GM12878 (cell line): ENCODE measurements around the gene MUC5B. TPM values are rescaled to one million over a fixed set of nuclear protein-coding genes. Genes with fewer than 3 reads are reported as not detected.

Source experiments
- ATAC-seq: fragments of 200-7000 bp; cut with Tn5 transposase; 3 replicates; pipeline ENCODE4 v1.9.1; 2020; ENCODE audit warnings: mild to moderate bottlenecking, moderate library complexity
- BruUV-seq: library from RNA; stranded (reverse); fragments of 400-500 nt; replicated peaks from 2 replicates; lab custom pipeline; 2021; lab: Mats Ljungman, UMichigan
- CTCF ChIA-PET: fragments of 300-600 bp; sonication (Branson Sonifier 250); formaldehyde crosslinking; extraction: SDS; loops from one replicate; lab custom pipeline; 2021; ENCODE audit warnings: inconsistent platforms; lab: Yijun Ruan, JAX
- POLR2A ChIA-PET: fragments of 350-600 bp; formaldehyde crosslinking; extraction: SDS; loops from one replicate; lab custom pipeline; 2021; ENCODE audit warnings: inconsistent platforms; lab: Charles Lee
- RAD21 ChIA-PET: fragments of 300-600 bp; sonication (Branson Sonifier 250); formaldehyde crosslinking; loops from one replicate; lab custom pipeline; 2023; ENCODE audit warnings: antibody characterized with exemption; ENCODE audit not compliant: unreplicated experiment; lab: Charles Lee
- SMC1A ChIA-PET: fragments of 300-600 bp; sonication (Branson Sonifier 250); formaldehyde crosslinking; loops from one replicate; lab custom pipeline; 2023; ENCODE audit not compliant: unreplicated experiment, uncharacterized antibody; lab: Charles Lee
- DNase-seq: peaks from one replicate; pipeline ENCODE4 v3.0.0-alpha.2; 2011; ENCODE audit warnings: low read depth, low spot score
- FAIRE-seq: peaks from 3 replicates; lab custom pipeline; 2011; peaks lifted over from hg19 to GRCh38; lab: Jason Lieb, UNC
- H2AFZ ChIP-seq: 2 replicates; pipeline ENCODE4 v1.6.0; 2011; ENCODE audit warnings: low read depth, low read length, control low read depth; ENCODE audit not compliant: control insufficient read depth
- H3K27ac ChIP-seq: 2 replicates; pipeline ENCODE4 v1.5.1; 2011; ENCODE audit warnings: control low read depth; ENCODE audit not compliant: control insufficient read depth, insufficient read depth
- H3K27me3 ChIP-seq, 2 experiments: replicated peaks in 1 of 2; 2 replicates each; pipeline versions ENCODE4 v1.6.0 to v1.6.1; 2011; ENCODE audit warnings: low read length in 1 of 2; ENCODE audit not compliant: control insufficient read depth in 2 of 2, insufficient read depth in 2 of 2
- H3K36me3 ChIP-seq, 2 experiments: 2 replicates each; pipeline ENCODE4 v1.5.1; 2011; ENCODE audit warnings: low read length in 1 of 2; ENCODE audit not compliant: control insufficient read depth in 2 of 2, insufficient read depth in 2 of 2
- H3K4me1 ChIP-seq: 2 replicates; pipeline ENCODE4 v1.6.1; 2011; ENCODE audit warnings: mild to moderate bottlenecking, low read length, moderate library complexity, mixed read lengths; ENCODE audit not compliant: control insufficient read depth, insufficient read depth
- H3K4me2 ChIP-seq: 2 replicates; pipeline ENCODE4 v1.6.0; 2011; ENCODE audit warnings: control low read depth; ENCODE audit not compliant: control insufficient read depth, insufficient read depth
- H3K4me3 ChIP-seq: fragments of 200-600 bp; sonication (generic); 2 replicates; pipeline ENCODE4 v1.5.1; 2016
- H3K79me2 ChIP-seq: 2 replicates; pipeline ENCODE4 v1.6.0; 2011; ENCODE audit warnings: low read length; ENCODE audit not compliant: control insufficient read depth, insufficient read depth
- H3K9ac ChIP-seq: 2 replicates; pipeline ENCODE4 v1.8.0; 2011; ENCODE audit warnings: low read length, control low read depth, mixed read lengths; ENCODE audit not compliant: control insufficient read depth, insufficient read depth
- H3K9me3 ChIP-seq: replicated peaks from 3 replicates; pipeline ENCODE4 v1.5.1; 2011; ENCODE audit warnings: mild to moderate bottlenecking, low read length; ENCODE audit not compliant: control insufficient read depth, insufficient read depth
- H4K20me1 ChIP-seq: 2 replicates; pipeline ENCODE4 v1.6.0; 2011; ENCODE audit not compliant: control insufficient read depth, insufficient read depth
- CEBPB ChIP-seq, 2 experiments: fragments of 150-350 bp in 1 of 2; IDR thresholded peaks; 2 replicates each; pipeline ENCODE4 v1.6.1; 2012 to 2014; ENCODE audit warnings: low read depth in 2 of 2, low read length in 2 of 2, borderline replicate concordance in 1 of 2, inconsistent platforms in 1 of 2
- HDGF ChIP-seq: fragments of 450-650 bp; IDR thresholded peaks from 2 replicates; pipeline ENCODE4 v1.6.1; 2016; ENCODE audit warnings: antibody characterized with exemption
- IKZF2 ChIP-seq, 2 experiments: fragments of 450-650 bp; IDR thresholded peaks; 2 replicates each; pipeline ENCODE4 v1.6.1; 2017; ENCODE audit warnings: mild to moderate bottlenecking in 2 of 2, moderate library complexity in 2 of 2
- KLF5 ChIP-seq: fragments of 450-650 bp; IDR thresholded peaks from 2 replicates; pipeline ENCODE4 v1.6.1; 2014; ENCODE audit warnings: mild to moderate bottlenecking; ENCODE audit not compliant: partially characterized antibody
- SMC3 ChIP-seq: IDR thresholded peaks from 2 replicates; pipeline ENCODE4 v1.6.1; 2011; ENCODE audit warnings: low read length, improper control_type of control experiment, borderline replicate concordance
- TCF12 ChIP-seq: IDR thresholded peaks from 2 replicates; pipeline ENCODE4 v1.6.1; 2011; ENCODE audit warnings: low read depth, mild to moderate bottlenecking, low read length
- ZNF274 ChIP-seq: IDR thresholded peaks from one replicate; pipeline ENCODE4 v1.8.0; 2011; ENCODE audit not compliant: insufficient read length, insufficient read depth
- WGBS: methylation state at CpG from one replicate; pipeline ENCODE4 v1.1.6; 2016; ENCODE audit warnings: low lambda C conversion rate; ENCODE audit not compliant: insufficient replicate concordance, insufficient coverage; ENCODE audit errors: missing lambda C conversion rate; 5-methylcytosine and 5-hydroxymethylcytosine counted together
- in situ Hi-C: fragments of 300-500 bp; cut with MboI; formaldehyde crosslinking; loops from 9 replicates; pipeline ENCODE4 v1.14.3; 2018; ENCODE audit warnings: mixed read lengths
- intact Hi-C: fragments of 100-400 bp; cut with micrococcal nuclease; formaldehyde crosslinking; loops from one replicate; pipeline ENCODE4 v1.14.2; 2022; ENCODE audit not compliant: unreplicated experiment
- polyA plus RNA-seq, 11 experiments: library from polyadenylated mRNA; depleted of rRNA in 4 of 11; unstranded in 6 of 11; stranded (reverse) in 5 of 11; fragments of >200 nt; fragmentation: Nextera tagmentation in 4 of 11; fragmentation: Illumina TruSeq in 1 of 11; extraction: Ambion mirVana in 4 of 11; extraction: Trizol in 1 of 11; gene quantifications; 1 replicate in 1 of 11; 2 replicates in 10 of 11; pipeline versions ENCODE4 v1.2.1 to v1.2.3, GENCODE V29; 2011 to 2016; ENCODE audit warnings: inconsistent platforms in 2 of 11, missing spikeins in 2 of 11, low read depth in 1 of 11
- total RNA-seq, 4 experiments: library from RNA; depleted of rRNA in 3 of 4; stranded (reverse); fragments of >200 nt in 3 of 4; fragmentation: Illumina TruSeq in 1 of 4; extraction: Trizol in 1 of 4; gene quantifications; 2 replicates each; pipeline versions ENCODE4 v1.2.1 to v1.2.3, GENCODE V29; 2013 to 2021
- TF ChIP-seq, protein P1 (sequence below): IDR thresholded peaks from 2 replicates; pipeline ENCODE4 v1.6.1; 2011; ENCODE audit warnings: low read depth, low read length, improper control_type of control experiment, borderline replicate concordance
- TF ChIP-seq, protein P2 (sequence below): fragments of 450-650 bp; IDR thresholded peaks from 2 replicates; pipeline ENCODE4 v1.6.1; 2017; ENCODE audit warnings: low read depth, mild to moderate bottlenecking, moderate library complexity

MUC5B gene
- total and polyA plus RNA-seq, 10 of the 15 experiments (the other 5 are each of a cell fraction or from before 2014, with no cell fraction given) = 1.5 TPM; not detected in 9

DNA sequence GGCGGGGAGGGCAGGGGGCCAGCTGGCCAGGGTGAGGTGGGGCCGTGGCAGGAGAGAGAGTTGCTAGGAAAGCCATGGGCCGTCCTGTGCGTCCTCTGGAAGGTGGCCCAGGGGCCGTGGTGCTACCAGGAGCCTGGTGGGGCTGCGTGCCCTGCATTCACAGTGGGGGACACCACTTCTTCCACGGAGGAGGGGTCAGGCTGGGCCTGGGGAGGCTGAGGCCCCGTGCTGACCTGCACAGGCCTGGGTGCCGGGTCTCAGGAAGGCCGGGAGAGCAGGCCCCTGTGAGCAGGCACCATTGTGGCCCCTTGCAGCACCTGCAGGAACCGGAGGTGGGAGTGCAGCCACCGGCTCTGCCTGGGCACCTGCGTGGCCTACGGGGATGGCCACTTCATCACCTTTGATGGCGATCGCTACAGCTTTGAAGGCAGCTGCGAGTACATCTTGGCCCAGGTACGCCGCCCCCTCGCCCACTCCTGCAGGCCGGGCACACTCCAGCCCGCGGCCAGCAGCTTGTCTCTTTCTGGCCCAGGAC is 12.0 kb downstream of the MUC5B start:
- WGBS = 50% methylated on average over 23 of the region's 23 CpGs
- POLR2A ChIA-PET = no interaction called here

More for the DNA sequence above, 12.0 kb downstream of the MUC5B start:
- DNase-seq (no peak), FAIRE-seq (no peak), ATAC-seq (no peak)
- Histone ChIP-seq H3K36me3 (no peaks in the 10 kb centered on the region), H3K9ac (no peak overlapping the region), H3K27ac (no peak overlapping the region), H2AFZ (no peak overlapping the region), H3K4me2 (no peak overlapping the region), H4K20me1 (no peaks in the 10 kb centered on the region), H3K4me3 (no peak overlapping the region), H3K79me2 (no peaks in the 10 kb centered on the region), H3K27me3 (no peaks in the 10 kb centered on the region), H3K4me1 (no peaks in the 10 kb centered on the region), H3K9me3 (no peaks in the 10 kb centered on the region)
- ChIA-PET RAD21 (no interaction called here), CTCF (no interaction called here), SMC1A (no interaction called here)
- TF ChIP-seq HDGF (no peak), IKZF2 (IDR thresholded peaks at IDR 0.05) (no peak), CEBPB (IDR thresholded peaks at IDR 0.05; ENCODE audit: borderline replicate concordance in 1 of 2, low read depth in 2 of 2, low read length in 2 of 2) (no peak), KLF5 (no peak), SMC3 (no peak), ZNF274 (no peak), TCF12 (no peak)
- TF ChIP-seq, protein P1, sequence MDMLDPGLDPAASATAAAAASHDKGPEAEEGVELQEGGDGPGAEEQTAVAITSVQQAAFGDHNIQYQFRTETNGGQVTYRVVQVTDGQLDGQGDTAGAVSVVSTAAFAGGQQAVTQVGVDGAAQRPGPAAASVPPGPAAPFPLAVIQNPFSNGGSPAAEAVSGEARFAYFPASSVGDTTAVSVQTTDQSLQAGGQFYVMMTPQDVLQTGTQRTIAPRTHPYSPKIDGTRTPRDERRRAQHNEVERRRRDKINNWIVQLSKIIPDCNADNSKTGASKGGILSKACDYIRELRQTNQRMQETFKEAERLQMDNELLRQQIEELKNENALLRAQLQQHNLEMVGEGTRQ = no peak
- TF ChIP-seq, protein P2, sequence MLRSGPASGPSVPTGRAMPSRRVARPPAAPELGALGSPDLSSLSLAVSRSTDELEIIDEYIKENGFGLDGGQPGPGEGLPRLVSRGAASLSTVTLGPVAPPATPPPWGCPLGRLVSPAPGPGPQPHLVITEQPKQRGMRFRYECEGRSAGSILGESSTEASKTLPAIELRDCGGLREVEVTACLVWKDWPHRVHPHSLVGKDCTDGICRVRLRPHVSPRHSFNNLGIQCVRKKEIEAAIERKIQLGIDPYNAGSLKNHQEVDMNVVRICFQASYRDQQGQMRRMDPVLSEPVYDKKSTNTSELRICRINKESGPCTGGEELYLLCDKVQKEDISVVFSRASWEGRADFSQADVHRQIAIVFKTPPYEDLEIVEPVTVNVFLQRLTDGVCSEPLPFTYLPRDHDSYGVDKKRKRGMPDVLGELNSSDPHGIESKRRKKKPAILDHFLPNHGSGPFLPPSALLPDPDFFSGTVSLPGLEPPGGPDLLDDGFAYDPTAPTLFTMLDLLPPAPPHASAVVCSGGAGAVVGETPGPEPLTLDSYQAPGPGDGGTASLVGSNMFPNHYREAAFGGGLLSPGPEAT = no peak
- BruUV-seq = no TSS peak
- intact Hi-C loops (no loop called here), in situ Hi-C loops (no loop called here)
